Measurements from ENCODE around the gene PTPN5.

- TF ChIP-seq CTCF (IDR thresholded peaks at IDR 0.05) (no peak), ZFX (IDR thresholded peaks at IDR 0.05; ENCODE audit: borderline replicate concordance) (no peak)
Measured at GRCh38 chr11:18749681-18750319, 41.8 kb downstream of the PTPN5 start.
